ENCODE results near the gene TRPM8. TPM values are rescaled to one million over a fixed set of nuclear protein-coding genes. Genes with fewer than 3 reads are reported as not detected.

TRPM8 gene
- polyA plus RNA-seq, 1 donor (not counting 4 experiments of a cell fraction or from before 2014, with no cell fraction given), result 0.04 TPM

DNA sequence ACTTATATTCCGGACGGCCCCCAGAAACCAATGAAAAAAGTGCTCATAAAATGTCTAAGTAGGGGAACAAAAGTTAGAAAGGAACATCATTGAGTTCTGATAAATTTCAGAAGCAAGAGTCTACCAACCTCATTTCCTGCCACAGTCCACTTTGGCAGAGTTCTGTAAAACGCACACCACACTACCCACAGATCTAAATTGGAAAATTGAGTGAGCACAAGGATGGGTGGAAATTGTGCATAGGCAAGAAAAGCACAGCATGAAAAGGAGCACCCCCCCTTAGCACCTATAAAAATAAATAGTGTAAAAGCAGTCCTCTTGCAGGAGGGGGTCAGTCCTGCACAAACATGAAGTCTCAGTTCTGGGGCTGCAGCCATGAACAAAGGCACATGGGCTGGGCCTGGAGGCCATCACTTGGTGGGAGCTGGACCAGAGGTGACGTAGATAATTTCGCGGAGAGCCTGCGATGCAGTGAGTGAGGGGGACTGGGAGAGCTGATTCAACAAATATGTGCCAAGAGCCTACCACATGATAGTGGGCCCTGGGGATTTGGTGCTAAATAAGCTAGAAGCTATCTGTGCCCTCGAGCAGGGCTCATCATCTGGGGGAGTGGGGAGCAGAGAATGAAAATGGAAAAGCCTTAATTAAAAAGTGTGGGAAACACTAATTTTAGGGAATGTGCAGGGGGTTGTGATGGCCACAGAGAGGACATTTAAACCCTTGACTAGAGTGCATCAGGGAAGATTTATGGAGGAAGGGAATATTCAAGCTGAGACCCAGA is 84.4 kb downstream of the TRPM8 start:
- Histone ChIP-seq H3K4me3 (ENCODE audit: control insufficient read depth in 2 of 3, extremely low read depth in 1 of 3, insufficient read depth in 2 of 3, low read depth in 1 of 3, low read length in 3 of 3) (no peak overlapping the region), H3K79me2 (ENCODE audit: control insufficient read depth, insufficient read depth, low read length) (no peaks in the 10 kb centered on the region), H3K9me3 (ENCODE audit: control insufficient read depth, low read depth, low read length) (no peaks in the 10 kb centered on the region), H2AFZ (ENCODE audit: control insufficient read depth, low read length) (no peak overlapping the region), H3K27ac (ENCODE audit: control insufficient read depth, insufficient read depth, low read length) (no peak overlapping the region), H3K36me3 (ENCODE audit: control insufficient read depth in 2 of 2, extremely low read depth in 1 of 2, insufficient read depth in 2 of 2, low read length in 2 of 2) (no peaks in the 10 kb centered on the region), H3K4me1 (ENCODE audit: control insufficient read depth, extremely low read depth, insufficient read depth, low read length) (peaks cover 10% of the 10 kb centered on the region), H4K20me1 (ENCODE audit: control insufficient read depth, extremely low read depth, insufficient read depth, low read length) (no peaks in the 10 kb centered on the region), H3K9ac (ENCODE audit: control insufficient read depth, extremely low read depth, insufficient read depth, low read length) (no peak overlapping the region), H3K27me3 (ENCODE audit: control insufficient read depth, extremely low read depth, insufficient read depth, low read length) (no peaks in the 10 kb centered on the region), H3K4me2 (ENCODE audit: control insufficient read depth, extremely low read depth, insufficient read depth, low read depth, low read length) (no peak overlapping the region), H3K9me1 (ENCODE audit: control insufficient read depth, extremely low read depth, insufficient read depth, low read length) (no peaks in the 10 kb centered on the region)
- DNase-seq (ENCODE audit: low read depth, low spot score) (no peak), FAIRE-seq (no peak)
- TF ChIP-seq EZH2 (IDR thresholded peaks at IDR 0.05; ENCODE audit: low read length), result no peak
- TF ChIP-seq, protein P1, sequence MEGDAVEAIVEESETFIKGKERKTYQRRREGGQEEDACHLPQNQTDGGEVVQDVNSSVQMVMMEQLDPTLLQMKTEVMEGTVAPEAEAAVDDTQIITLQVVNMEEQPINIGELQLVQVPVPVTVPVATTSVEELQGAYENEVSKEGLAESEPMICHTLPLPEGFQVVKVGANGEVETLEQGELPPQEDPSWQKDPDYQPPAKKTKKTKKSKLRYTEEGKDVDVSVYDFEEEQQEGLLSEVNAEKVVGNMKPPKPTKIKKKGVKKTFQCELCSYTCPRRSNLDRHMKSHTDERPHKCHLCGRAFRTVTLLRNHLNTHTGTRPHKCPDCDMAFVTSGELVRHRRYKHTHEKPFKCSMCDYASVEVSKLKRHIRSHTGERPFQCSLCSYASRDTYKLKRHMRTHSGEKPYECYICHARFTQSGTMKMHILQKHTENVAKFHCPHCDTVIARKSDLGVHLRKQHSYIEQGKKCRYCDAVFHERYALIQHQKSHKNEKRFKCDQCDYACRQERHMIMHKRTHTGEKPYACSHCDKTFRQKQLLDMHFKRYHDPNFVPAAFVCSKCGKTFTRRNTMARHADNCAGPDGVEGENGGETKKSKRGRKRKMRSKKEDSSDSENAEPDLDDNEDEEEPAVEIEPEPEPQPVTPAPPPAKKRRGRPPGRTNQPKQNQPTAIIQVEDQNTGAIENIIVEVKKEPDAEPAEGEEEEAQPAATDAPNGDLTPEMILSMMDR (optimal IDR thresholded peaks at IDR 0.05 in 1 of 3, IDR thresholded peaks at IDR 0.05 in 1 of 3, conservative IDR thresholded peaks at IDR 0.05 in 1 of 3; ENCODE audit: extremely low read depth in 1 of 3, insufficient read depth in 2 of 3, low read length in 3 of 3), result no peak
- dilution Hi-C loops (cut with MboI; ENCODE audit: extremely low pct_ligation_motif_present, low sequenced_read_pairs), result no loop called here

- FAIRE-seq (no peak), DNase-seq (ENCODE audit: low read depth, low spot score) (no peak)
- H3K9me1 ChIP-seq (ENCODE audit: control insufficient read depth, extremely low read depth, insufficient read depth, low read length), result no peaks in the 10 kb centered on the region
- no peaks in the 10 kb centered on the region for H3K9me3 ChIP-seq (ENCODE audit: control insufficient read depth, low read depth, low read length)
- no peak overlapping the region for H3K9ac ChIP-seq (ENCODE audit: control insufficient read depth, extremely low read depth, insufficient read depth, low read length)
- no peak overlapping the region for H3K4me2 ChIP-seq (ENCODE audit: control insufficient read depth, extremely low read depth, insufficient read depth, low read depth, low read length)
- no peaks in the 10 kb centered on the region for H3K36me3 ChIP-seq (ENCODE audit: control insufficient read depth in 2 of 2, extremely low read depth in 1 of 2, insufficient read depth in 2 of 2, low read length in 2 of 2)
- H3K27me3 ChIP-seq (ENCODE audit: control insufficient read depth, extremely low read depth, insufficient read depth, low read length), result no peaks in the 10 kb centered on the region
- TF ChIP-seq EZH2 (IDR thresholded peaks at IDR 0.05; ENCODE audit: low read length), result no peak
- TF ChIP-seq, protein P1 (optimal IDR thresholded peaks at IDR 0.05 in 1 of 3, IDR thresholded peaks at IDR 0.05 in 1 of 3, conservative IDR thresholded peaks at IDR 0.05 in 1 of 3; ENCODE audit: extremely low read depth in 1 of 3, insufficient read depth in 2 of 3, low read length in 3 of 3), result no peak
- dilution Hi-C loops (cut with MboI; ENCODE audit: extremely low pct_ligation_motif_present, low sequenced_read_pairs), result no loop called here
- H3K27ac ChIP-seq (ENCODE audit: control insufficient read depth, insufficient read depth, low read length), result no peak overlapping the region
- H3K4me3 ChIP-seq (ENCODE audit: control insufficient read depth in 2 of 3, extremely low read depth in 1 of 3, insufficient read depth in 2 of 3, low read depth in 1 of 3, low read length in 3 of 3), result no peak overlapping the region
- H3K4me1 ChIP-seq (ENCODE audit: control insufficient read depth, extremely low read depth, insufficient read depth, low read length), result peaks cover 10% of the 10 kb centered on the region
- H4K20me1 ChIP-seq (ENCODE audit: control insufficient read depth, extremely low read depth, insufficient read depth, low read length), result no peaks in the 10 kb centered on the region
- no peak overlapping the region for H2AFZ ChIP-seq (ENCODE audit: control insufficient read depth, low read length)
- no peaks in the 10 kb centered on the region for H3K79me2 ChIP-seq (ENCODE audit: control insufficient read depth, insufficient read depth, low read length)
Measured at GRCh38 chr2:234002281-234002680, 85.1 kb downstream of the TRPM8 start.

Data from keratinocyte (primary cell).